HPDE6-E6E7 (cell line): ENCODE results near the gene ZNF770.

ENCODE experiments used
- DNase-seq: peaks from one replicate; pipeline ENCODE4 v3.0.0; 2011; ENCODE audit warnings: missing footprints; ENCODE audit errors: extremely low spot score

ZNF770 gene, protein sequence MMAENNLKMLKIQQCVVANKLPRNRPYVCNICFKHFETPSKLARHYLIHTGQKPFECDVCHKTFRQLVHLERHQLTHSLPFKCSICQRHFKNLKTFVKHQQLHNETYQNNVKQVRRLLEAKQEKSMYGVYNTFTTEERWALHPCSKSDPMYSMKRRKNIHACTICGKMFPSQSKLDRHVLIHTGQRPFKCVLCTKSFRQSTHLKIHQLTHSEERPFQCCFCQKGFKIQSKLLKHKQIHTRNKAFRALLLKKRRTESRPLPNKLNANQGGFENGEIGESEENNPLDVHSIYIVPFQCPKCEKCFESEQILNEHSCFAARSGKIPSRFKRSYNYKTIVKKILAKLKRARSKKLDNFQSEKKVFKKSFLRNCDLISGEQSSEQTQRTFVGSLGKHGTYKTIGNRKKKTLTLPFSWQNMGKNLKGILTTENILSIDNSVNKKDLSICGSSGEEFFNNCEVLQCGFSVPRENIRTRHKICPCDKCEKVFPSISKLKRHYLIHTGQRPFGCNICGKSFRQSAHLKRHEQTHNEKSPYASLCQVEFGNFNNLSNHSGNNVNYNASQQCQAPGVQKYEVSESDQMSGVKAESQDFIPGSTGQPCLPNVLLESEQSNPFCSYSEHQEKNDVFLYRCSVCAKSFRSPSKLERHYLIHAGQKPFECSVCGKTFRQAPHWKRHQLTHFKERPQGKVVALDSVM

DNA sequence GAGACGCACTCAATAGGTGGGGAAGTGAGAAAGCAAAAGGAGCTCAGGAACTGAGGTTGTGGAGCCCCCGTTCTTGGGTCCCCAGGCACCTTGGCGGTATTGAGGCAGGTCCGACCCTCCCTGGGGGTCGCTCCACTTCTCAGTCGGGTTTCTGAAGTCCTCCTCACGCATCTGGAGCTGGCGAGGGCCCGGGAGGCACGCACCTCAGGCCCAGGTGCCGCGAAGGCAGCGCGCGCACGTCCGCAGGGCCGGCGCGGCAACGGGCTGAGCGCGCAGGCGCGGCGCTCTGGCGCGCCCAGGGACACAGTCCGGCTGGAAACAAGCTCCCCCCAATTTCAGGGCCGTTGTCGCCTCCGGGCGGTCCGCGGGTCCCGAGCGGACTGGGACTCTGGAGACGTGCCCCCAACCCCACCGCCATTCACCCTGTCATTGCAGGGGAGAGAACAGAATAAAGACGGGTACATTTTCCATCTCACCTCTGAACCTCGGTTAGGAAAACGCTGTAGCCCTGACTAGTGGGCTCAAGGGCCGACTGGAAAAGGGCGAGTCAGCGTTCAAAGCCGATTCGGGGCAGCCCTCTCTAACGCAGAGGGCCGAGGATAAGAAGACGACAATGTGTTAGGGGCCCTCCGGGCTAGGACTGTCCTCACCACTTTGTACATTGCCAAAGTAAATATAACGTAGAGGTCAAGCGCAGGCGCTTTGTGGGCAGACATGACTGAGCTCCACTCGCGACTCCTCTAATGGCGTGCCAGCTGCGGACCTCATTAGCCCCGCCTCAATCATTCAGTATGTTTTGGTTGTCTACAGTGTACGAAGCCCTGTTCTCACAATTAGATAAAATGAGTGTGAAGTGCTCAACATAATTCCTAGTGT lies at the start of gene ZNF770:
TSS of gene ZNF770 (minus strand) at position 261 of the 876 bp plus-strand sequence. CDS start 4,853 bp downstream, outside the sequence.
- DNase-seq, result peak; percentile 67

DNA sequence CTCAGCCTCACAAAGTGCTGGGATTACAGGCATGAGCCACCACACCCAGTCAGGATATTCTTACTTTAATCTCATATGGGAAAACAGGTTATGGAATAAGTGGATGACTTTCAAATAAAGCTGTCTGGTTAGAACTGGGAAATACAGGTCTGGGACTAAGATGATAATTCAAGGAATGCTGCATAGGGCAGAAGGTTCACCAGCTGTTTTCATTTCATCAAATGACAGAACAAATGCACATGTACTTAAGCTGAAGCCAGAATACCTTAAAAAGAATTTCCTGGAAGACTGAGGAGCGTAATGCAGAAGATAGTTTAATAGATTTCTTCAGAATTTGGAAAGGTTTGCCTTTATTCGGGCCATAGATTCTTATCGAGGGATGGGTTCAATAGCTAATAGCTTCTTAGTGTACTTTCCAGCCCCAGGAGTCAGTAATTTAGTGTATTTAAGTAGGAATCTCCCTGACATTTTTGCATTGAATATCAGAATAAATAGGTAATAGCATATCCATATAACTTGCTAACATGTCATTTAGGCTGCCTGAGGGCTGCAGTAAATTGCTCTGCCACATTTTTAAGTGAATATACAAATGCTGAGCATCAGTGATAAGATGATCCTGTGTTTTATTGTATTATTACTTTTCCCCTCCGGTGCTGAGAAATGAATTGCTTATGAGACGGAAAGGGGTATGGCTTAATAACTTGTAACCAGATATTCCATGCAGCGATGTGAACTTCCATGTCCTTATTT lies 40.3 kb upstream of the ZNF770 start:
- DNase-seq, result no peak

DNA sequence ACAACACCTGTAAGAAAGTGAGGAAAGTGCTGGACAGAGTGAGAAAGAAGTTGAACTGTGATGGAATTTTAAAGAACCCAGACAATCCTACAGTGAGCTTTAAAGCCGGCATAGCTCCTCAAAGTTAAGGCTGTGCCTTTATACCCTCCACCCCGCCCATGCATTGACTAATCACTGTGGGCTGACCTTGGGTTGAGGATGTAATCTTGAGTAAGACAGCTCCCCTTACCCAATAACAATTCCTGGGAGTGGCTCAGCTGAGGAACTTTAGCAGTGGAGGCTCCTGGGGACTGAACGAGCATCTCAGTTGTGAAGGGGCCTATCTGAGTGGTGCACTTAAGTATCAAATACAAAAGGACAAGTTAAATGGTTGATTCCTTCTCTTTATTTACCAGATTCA lies 35.7 kb upstream of the ZNF770 start:
- DNase-seq, result no peak

DNA sequence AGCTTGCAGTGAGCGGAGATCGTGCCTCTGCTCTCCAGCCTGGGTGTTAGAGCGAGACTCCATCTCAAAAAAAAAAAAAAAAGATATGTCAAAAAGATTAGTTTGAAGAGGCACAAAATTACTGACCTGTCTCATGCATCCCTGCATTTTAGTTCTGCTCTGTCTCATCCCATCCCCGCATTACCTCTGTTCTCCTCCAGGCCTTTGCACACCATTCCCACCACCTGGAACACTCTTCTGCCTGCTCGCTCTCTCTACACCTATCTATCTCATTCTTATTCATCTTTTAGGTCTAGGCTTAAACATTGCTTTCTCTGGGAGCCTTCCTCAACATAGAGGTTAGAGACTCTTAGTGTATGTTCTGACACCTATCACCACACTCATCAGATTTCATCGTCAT lies 32.9 kb upstream of the ZNF770 start:
- DNase-seq, result no peak

DNA sequence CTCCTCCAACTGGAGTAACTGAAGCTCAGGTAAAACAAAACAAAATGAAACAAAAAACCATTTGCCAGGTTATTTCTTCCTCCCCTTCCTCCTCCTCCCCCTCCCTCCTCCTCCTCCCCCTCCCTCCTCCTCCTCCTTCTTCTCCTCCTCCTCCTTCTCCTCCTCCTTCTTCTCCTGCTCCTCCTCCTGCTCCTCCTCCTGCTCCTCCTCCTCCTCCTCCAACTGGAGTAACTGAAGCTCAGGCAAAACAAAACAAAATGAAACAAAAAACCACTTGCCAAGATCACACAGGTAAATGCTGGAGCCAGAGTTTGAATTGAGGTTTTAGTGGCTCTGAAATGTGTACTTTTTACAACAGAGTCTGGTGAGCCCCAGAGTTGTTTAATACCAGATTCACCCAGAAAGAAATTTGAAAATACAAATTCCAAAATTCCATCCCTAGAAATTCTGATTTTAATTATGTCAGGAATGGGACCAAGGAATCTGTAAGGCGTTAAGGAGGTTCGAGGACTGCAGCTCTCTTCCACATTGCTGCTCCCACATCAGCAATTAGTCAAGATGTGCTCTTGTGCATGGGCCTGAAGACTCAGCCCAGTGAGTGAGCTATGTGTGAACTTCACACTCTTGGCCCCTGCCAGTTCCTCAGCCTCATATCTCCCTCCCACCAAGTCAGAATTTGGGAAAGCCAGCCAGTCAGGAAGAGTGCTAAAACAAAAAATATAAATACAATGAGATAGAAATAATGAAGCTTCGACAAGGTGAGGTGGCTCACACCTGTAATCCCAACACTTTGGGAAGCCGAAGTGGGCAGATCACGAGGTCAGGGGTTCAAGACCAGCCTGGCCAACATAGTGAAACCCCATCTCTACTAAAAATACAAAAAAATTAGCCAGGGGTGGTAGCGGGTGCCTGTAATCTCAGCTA lies 31.6 kb upstream of the ZNF770 start:
- DNase-seq, result no peak

DNA sequence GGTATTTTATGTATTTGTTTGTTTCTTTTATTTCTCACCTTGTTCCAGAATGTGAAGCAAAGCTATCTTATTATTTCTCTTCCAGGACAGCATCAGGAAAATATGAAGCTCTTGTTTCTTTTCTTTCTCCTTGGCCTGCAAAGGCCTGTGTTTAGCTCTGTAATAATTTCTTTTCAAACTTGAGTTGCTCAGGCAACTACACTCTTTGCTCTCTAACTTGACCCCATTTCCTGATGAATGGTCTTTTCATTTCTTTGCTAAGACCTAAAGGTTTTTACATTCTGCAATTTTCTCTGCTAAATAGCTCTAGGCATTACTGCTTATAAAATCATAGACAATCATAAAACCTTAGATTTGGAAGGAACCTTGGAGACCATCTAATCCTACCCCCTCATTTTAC lies 26.2 kb upstream of the ZNF770 start:
- DNase-seq, result no peak

DNA sequence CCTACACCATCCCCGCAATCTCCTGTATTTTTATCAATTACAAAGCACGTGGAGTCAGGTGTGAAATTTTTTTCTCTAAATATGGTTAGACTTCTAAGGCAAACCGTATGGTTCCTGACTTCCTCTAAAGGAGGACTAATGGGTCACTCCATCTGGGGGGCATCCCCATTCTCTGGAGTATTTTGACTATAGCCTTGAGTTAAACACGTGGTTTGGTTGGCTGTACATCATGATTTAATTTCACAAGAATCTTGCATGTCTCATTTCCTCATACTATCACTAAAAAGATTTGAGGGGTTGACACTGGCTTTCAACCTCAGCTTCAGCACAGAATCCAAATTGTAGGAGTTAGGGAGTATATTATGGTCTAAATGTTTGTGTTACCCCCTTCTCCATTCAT lies 25.3 kb upstream of the ZNF770 start:
- DNase-seq, result no peak

DNA sequence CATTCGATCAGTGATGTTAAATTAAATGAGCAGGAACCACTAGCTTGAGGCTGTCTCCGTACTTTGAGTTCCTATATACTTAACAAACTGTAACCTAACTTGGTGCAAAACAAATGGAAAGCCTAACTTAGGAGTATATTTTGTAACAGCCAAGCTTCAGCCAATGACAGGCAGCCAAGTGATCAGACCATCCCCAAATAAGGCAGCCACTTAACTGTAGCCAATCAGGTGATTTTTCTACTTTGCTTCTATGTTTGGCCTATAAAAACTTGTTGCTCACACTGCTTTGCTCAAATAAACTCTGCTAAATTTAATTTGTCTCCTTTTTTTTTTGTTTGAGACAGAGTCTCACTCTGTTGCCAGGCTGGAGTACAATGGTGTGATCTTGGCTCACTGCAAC lies 19.3 kb upstream of the ZNF770 start:
- no peak for DNase-seq

DNA sequence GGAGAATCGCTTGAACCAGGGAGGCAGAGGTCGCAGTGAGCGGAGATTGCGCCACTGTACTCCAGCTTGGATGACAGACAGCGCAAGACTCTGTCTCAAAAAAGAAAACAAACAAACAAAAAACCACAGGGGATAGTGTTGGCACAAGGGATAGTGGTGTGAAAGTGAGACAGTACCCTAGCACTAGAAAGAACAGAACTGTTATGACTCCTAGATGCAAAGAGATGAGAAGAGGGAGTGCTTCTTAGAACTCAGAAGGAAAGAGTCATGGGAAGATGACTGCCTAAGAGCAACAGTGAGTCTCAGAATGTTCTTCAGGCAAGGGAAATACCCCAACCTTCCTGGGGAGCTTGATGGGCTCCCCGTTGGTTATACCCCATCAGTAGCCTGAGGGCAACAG lies 17.8 kb upstream of the ZNF770 start:
- DNase-seq, result no peak

DNA sequence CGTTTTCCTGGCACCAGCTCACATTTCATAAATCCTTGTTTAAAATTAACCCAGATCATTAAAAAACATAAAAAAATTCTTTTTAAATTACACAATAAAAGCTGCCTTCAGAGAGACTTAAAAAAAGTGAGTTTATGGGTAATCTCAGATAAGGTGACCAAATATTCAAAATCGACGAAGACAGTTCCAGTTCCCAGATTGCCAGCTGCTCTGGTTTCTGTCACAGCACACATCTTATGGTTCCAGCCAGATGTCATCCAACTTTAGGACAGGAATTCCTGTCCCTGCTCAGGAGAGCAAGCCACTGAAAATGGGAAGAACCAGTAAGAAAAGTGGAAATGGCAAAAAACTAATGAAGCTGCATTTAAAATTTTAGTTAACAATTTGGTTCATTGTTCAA lies 15.8 kb upstream of the ZNF770 start:
- DNase-seq, result no peak

DNA sequence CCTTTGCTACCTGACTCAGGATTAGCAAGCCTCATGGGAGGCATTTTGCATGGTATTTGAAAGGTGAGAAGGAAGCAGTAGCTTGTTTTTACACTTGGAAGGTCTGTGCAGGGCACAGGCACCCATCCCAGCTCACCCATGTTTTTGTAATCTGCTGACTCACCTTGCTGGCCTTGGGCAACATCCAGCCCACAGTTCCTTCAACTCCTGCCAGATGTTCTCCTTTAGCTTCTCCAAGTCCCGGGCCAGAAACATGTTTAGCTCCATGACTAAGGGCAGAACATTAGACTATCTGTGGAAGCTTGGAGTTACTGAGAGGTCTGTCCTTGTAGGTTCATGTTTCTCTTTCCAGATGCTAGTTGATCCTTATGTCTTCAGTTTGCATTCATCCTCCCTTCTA lies 12.4 kb upstream of the ZNF770 start:
- peak; percentile 89 for DNase-seq

DNA sequence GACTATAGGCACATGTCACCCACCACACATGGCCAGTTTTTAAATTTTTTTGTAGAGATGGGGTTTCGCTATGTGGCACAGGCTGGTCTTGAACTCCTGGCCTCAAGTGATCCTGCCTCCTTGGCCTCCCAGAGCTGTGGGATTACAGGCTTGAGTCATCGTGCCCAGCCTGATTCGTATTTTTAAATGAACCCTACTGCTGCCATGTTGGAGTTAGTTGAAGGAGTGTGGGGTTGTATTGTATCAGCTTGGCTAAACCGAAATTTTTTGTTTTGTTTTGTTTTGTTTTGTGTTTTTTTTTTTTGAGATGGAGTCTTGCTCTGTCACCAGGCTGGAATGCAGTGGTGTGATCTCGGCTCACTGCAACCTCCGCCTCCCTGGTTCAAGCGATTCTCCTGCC lies 11.8 kb upstream of the ZNF770 start:
- DNase-seq, result no peak

DNA sequence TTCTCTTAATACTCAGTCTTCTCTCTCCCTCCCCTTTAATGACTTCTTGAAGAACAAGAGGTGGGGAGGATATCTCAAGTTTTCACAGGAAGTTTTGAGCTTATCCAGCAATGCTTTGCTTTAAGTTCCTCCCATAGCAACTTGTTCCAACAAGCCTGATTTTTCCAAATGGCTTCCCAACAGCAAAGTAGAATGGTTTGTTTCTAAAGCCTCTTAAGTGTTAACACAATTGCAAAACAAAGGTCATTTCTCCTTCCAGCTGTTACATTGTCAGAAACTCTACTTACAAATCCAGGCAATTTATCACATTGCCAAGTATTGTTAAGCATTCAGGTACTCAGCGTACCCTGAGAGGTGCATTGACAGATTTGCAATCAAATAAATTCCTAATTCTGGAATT lies 6.8 kb upstream of the ZNF770 start:
- DNase-seq, result no peak

DNA sequence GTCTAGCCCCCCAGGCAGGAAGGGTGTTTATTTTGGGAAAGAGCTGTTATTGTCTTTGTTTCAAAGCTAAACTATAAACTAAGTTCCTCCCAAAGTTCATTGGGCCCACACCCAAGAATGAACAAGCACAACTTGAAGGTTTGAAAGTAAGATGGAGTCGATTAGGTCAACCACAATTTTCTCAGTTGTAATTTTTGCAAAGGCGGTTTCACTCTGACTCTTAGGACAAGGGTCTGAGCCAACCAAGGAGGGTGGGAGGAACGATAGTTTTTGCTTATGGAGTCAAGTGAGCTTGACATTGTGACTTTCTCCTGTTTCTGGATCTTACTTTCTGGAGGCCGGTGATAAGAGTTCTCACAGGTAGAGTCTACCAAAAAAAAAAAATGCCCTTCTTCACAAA lies 5.8 kb upstream of the ZNF770 start:
- DNase-seq, result no peak

DNA sequence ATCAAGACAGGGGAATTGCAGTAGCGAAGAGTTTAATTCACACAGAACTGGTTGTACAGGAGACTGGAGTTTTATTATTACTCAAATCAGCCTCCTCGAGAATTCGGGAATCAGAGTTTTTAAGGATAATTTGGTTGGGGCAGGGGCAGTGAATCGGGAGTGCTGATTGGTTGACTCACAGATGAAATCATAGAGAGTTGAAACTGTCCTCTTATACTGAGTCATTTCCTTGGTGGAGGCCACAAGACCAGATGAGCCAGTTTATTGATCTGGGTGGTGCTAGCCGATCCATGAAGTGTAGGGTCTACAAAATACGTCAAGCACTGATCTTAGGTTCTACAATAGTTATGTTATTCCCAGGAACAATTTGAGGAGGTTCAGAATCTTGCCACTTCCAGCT lies 5.3 kb upstream of the ZNF770 start:
- DNase-seq, result no peak

DNA sequence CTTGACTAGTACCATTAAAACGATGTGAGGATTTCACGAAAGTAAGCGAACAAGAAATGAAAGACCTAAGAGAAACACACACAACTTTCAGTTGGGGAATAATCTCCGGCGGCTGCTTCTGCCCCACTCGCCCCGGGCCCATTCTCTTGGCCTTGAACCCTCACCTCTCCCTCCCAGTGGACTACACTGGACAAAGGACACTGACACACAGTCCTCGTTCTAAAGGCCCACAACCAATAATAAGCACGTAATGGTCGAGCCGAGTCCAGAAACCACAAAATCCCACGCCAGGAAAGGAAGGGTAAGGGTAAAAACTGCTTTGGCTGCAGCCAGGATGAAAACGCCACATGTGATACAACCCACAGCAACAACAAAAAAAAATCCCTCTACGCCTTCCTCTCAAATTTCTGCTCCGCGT lies 469 bp downstream of the ZNF770 start:
- no peak for DNase-seq

DNA sequence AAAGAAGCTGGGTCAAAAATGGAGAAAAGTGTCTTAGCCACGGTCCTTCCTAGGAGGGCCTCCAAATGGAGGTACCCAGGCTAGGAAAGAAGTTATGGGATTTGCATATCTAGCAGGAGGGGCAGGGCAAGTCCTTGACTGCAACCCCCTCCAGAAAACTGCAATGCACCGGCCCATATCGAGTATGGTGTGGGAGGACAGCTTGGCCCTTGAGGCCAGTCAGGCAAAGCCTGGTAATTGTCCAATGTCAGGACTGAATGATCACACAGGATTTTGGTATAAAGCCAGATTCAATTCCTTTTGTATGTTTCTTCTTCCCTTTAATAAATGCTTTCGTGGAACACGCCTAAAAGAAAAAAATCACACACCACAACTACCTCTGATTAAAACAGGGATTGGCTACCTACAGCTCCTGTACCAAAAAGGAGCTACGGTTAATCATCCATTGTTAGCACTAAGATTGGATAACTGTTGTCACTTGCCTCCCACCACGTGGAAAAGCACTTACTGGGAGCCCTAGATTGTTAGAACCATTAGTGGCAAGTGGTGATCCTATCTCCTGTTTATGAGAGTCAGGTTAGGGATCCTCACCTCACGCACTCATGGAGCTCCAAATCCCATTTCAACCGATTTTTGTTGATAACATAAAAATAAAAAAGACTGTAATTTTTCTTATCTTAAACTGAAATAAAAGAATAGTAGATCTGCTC lies 1.2 kb downstream of the ZNF770 start:
- no peak for DNase-seq

DNA sequence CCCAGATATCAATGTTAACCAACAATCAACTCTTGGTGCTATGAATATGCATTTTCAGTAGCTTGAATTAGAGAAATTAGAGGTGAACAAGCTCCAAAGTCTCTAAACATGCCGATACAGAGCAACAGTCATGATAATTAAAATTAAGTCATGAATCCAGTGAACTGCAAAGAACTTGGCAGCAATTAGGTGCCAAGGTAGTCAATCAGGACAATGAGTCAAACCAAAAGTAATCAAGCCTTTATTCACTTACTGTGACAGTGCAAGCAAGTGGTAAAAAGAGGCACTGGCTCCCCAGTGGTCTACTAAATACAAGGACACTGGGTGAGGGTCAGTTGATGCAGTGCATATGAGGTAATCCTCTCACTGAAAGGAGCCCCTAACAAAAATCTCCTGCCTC lies 1.8 kb downstream of the ZNF770 start:
- no peak for DNase-seq

DNA sequence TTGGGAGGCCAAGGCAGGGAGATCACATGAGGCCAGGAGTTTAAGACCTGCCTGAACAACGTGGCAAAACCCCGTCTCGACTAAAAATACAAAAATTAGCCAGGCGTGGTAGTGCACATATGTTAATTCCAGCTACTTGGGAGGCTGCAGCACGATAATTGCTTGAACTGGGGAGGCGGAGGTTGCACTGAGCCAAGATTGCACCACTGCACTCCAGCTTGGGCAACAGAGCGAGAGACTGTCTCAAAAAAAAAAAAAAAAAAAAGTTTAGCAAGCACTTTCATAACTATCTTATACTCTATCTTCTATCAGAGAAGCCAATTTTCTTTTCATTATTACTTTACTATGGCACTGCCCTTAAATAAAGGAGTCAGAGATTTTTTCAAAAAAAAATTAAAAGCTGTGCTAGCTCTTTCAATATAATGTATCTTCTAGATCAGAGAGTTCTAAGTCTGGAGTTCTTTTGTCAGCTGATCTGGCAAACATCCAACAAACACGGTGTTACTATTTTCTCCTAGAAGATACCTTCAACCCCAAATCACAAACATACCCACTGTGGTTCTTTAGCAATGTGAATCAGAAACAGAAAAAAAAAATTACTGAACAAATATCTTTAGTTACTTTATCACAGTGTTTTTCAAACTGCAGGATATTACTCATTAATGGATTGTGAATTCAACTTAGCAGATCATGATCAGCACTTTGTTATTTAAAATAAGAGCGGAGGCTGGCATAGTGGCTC lies 3.0 kb downstream of the ZNF770 start:
- no peak for DNase-seq
